GM12865 (cell line): Measurements from ENCODE around the gene COL20A1.

ENCODE experiments used
- DNase-seq: peaks from one replicate; pipeline ENCODE4 v3.0.0; 2010; ENCODE audit warnings: low read depth
- H3K4me3 ChIP-seq: 2 replicates; pipeline ENCODE4 v1.5.1; 2011; ENCODE audit warnings: mild to moderate bottlenecking, low read depth, low read length, control low read depth
- CTCF ChIP-seq: IDR thresholded peaks from 2 replicates; pipeline ENCODE4 v1.5.1; 2011; ENCODE audit warnings: low read length, control low read depth, low read depth, inconsistent platforms; ENCODE audit not compliant: insufficient read depth; ENCODE audit errors: missing control alignments

Gene COL20A1

GRCh38 chr20:63366390-63367365 is 73.7 kb downstream of the COL20A1 start:
- no peak for TF ChIP-seq CTCF
- H3K4me3 ChIP-seq: no peak overlapping the region
- no peak for DNase-seq

DNA sequence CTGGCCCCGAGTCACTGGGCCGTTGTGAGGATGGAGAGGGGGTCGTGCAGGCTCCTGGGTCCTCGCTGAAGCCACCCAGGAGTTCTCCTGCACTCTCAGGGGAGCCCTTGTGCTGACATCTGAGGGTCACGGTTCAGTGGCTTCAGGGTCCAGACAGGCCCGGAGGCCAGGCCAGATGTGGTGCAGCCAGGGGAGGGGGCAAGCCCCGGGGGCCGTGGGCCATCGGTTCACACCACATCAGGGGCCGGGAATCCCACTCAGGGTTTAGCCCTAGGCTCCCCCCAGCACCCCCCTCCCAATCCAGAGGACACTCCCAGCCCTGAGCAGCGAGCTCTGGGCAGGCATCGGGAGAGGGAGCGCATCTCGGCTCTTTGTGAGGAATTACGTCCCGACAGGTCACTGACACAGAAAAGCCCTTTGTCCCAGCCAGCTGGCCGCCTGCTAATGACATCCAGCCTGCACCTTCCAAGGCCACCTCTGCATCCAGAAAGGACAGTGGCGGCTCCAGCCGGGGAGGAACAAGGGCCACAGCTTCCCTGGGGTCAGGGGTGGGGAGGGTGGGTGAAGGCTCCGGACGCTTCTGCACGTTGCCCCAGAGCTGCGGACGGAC is 74.6 kb downstream of the COL20A1 start:
- DNase-seq: no peak
- TF ChIP-seq CTCF: no peak
- H3K4me3 ChIP-seq: no peak overlapping the region

GRCh38 chr20:63368151-63368550 is 75.2 kb downstream of the COL20A1 start:
- no peak overlapping the region for H3K4me3 ChIP-seq
- no peak for DNase-seq
- no peak for TF ChIP-seq CTCF

DNA sequence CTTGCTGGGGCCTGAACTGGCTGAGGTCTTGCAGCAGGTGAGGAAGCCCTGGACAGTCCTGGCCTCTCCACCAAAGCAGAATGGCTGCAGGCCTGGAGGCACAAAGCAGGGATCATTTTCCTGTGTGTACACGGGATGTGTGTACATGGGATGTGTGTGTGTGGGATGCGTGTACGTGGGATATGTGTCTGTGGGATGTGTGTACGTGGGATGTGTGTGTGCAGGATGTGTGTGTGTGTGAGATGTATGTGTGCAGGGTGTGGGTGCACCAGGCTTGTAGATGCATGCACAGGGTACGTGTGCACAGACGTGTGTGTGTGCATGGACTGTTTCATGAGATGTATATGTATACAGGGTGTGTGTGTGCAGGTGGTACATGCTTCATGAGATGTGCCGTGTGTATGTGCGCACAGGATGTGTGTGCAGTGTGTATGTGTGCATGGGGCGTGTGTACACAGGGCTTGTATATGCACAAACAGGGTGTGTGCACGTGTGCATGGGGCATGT is 76.1 kb downstream of the COL20A1 start:
- no peak for DNase-seq
- H3K4me3 ChIP-seq: no peak overlapping the region
- TF ChIP-seq CTCF: no peak

- DNase-seq: no peak
- TF ChIP-seq CTCF: no peak
- H3K4me3 ChIP-seq: no peak overlapping the region
Observed at GRCh38 chr20:63369724-63370617, 77.0 kb downstream of the COL20A1 start.

GRCh38 chr20:63370618-63371187 is 77.7 kb downstream of the COL20A1 start:
- no peak for TF ChIP-seq CTCF
- DNase-seq: no peak
- no peak overlapping the region for H3K4me3 ChIP-seq
